Epithelial cell of proximal tubule (primary cell): ENCODE data around the gene PMPCB. TPM values are rescaled to one million over a fixed set of nuclear protein-coding genes. Genes with fewer than 3 reads are reported as not detected.

Experiments
- DNase-seq: peaks from one replicate; pipeline ENCODE4 v3.0.0-alpha.2; 2011; ENCODE audit warnings: low read depth
- H3K4me3 ChIP-seq: 2 replicates; pipeline ENCODE4 v1.5.1; 2011; ENCODE audit warnings: low read depth, mild to moderate bottlenecking, low read length
- total RNA-seq: library from RNA; depleted of rRNA; stranded (reverse); fragments of >200 nt; gene quantifications from 2 replicates; pipeline ENCODE4 v1.2.3, GENCODE V29; 2015
- TF ChIP-seq, protein P1 (sequence below): conservative IDR thresholded peaks from 2 replicates; pipeline ENCODE4 v1.5.1; 2012; ENCODE audit warnings: low read depth, mild to moderate bottlenecking, low read length

Gene PMPCB
- total RNA-seq, 1 donor from 2014 or later, result 55.2 TPM

DNA sequence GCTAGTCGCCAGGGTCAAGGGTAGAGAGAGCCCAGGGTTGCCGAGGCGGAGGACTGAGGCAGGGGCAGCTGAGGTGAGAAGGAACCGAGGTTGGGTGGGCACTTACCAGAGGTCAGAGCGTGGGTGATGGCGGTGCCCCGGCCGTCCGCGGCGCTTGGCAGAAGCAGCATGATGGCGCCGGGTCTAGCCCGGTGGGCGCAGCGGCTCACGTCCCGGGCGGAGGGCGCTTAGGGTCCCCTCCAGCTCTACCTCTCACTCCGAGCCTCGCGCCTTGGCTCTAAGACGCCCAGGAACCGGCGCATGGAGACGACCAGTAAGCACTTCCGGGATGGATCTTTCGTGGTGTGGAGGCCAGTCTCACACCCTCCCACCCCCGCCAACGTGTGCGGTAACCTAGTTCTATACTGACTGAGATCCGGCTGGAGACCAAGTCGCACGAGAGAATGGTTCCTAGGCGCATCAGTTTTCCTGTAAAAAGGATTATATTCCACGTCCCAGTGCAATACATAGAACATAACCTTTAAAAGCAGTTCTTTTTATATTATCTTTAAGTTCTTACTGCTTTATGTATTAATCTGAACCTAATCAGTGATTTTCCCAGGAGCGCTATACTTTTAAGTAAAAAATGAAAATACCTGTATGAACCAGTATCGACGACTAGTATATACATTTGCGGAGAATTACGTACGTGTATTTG is 47.4 kb downstream of the PMPCB start, which contains the start of gene DNAJC2:
TSS of gene DNAJC2 (minus strand) at position 315 of the 697 bp plus-strand sequence. CDS start at position 170, 145 bp downstream.
- peak within 1 kb of the TSS; percentile 72 for H3K4me3 ChIP-seq
- TF ChIP-seq, protein P1, sequence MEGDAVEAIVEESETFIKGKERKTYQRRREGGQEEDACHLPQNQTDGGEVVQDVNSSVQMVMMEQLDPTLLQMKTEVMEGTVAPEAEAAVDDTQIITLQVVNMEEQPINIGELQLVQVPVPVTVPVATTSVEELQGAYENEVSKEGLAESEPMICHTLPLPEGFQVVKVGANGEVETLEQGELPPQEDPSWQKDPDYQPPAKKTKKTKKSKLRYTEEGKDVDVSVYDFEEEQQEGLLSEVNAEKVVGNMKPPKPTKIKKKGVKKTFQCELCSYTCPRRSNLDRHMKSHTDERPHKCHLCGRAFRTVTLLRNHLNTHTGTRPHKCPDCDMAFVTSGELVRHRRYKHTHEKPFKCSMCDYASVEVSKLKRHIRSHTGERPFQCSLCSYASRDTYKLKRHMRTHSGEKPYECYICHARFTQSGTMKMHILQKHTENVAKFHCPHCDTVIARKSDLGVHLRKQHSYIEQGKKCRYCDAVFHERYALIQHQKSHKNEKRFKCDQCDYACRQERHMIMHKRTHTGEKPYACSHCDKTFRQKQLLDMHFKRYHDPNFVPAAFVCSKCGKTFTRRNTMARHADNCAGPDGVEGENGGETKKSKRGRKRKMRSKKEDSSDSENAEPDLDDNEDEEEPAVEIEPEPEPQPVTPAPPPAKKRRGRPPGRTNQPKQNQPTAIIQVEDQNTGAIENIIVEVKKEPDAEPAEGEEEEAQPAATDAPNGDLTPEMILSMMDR, result no peak
- peak; percentile 70 for DNase-seq

DNA sequence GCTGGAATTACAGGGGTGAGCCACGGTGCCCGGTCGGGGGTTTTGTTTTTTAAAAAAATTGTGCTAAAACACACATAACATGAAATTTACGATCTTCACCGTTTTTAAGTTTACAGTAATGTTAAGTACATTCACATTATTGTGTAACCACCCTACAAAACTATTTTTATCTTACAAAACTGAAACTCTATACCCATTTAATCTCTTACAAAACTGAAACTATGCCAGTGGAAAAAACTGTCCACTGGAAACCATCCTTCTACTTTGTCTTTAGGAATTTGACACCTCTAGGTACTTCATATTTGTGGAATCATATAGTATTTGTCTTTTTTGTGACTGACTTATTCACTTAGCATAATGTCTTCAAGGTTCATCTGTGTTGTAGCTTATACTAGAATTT is 49.2 kb downstream of the PMPCB start:
- no peak overlapping the region for H3K4me3 ChIP-seq
- no peak for DNase-seq
- TF ChIP-seq, protein P1, result no peak

DNA sequence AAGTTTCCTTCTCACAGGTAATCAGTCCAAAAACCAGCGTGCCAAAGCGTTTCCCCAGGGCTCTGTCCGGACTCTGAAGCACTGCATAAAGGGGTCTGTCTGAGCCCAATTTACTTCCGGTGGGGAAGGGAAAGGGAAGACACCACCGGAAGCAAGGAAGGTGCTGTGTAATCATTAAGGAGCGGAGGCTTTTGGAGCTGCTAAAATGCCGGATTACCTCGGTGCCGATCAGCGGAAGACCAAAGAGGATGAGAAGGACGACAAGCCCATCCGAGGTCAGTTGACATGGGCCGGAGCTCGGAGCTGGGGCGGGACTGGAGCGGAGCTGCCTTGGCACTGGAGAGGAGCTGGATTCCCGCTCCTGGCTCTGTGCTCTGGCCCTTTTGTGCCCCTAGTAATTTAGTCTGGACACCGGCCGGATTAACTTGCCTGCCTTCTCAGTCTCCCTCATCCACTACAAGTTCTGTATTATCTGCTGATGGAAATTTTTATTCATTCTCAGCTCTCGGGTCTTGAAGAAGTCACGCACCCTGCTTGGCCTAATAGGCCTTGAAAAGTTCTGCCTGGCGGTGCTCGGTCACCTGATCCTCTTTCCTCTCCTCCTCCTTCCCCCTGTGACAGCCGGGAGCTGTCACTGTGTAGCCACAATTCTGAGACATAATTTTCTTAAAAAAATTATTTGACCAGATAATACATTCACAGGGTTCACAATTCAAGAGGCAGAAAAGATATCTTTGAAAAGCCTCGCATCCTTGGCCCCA is 50.5 kb downstream of the PMPCB start, which contains the start of gene PSMC2:
TSS of gene PSMC2 (plus strand) at position 137 of the 761 bp plus-strand sequence. CDS start at position 206, 69 bp downstream.
- TF ChIP-seq, protein P1, result no peak
- peak within 1 kb of the TSS; percentile 74 for H3K4me3 ChIP-seq
- DNase-seq, result peak; percentile 68

DNA sequence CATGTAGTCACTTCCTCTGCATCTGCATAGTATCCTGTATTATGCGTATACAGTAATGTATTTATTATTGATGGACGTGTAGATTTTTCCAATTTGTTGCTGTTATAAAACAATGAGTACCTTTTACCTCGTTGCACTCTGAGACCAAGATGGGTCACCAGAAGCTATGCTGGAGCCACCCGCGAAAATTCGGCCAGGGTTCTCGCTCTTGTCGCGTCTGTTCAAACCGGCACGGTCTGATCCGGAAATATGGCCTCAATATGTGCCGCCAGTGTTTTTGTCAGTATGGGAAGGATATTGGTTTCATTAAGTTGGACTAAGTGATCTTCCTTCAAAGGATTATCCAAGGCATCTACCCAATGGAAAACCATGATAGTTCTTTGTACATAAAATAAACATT is 51.2 kb downstream of the PMPCB start:
- TF ChIP-seq, protein P1, result no peak
- H3K4me3 ChIP-seq, result peak overlapping the region; percentile 74
- no peak for DNase-seq

DNA sequence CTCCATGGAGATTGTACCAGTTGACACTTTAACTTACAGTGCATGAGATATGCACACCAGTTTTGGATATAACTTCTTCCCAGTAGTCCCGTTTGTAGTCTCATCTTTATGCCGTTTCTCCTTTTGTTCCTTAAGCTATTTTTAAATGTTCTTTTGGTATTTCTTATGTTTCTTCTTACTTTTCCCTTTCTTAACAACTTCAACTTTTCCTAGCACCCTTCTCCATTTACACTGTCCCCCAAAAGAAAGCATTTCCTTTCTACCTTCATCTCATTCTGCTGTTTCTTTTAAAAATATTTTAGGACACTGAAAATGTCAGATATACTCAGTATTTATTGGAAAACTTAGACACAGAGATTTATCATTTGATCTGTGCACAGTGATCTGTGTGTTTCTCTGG is 51.7 kb downstream of the PMPCB start:
- DNase-seq, result no peak
- H3K4me3 ChIP-seq, result peak overlapping the region; percentile 74
- TF ChIP-seq, protein P1, result no peak

DNA sequence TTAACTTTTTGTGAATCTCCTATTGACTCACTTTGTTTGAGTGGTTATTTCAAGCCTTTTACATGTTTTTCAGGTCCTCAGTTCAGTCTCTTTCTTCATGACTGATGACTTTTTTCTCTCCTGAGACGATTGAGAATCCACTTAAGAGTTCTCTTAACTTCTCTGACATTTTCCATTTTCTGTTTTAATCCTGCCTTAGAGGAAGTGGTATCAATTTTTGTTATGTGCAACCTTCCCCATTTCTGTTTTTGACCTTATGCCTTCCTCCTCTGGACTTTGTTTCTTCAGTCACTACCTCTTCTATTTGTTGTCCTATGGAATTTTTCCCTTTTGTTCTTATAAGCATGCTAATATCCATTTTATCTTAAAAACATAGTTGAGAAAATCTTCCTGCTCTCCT is 52.6 kb downstream of the PMPCB start:
- DNase-seq, result no peak
- TF ChIP-seq, protein P1, result no peak
- H3K4me3 ChIP-seq, result no peak overlapping the region

Other genes with a start within 250 kb of the PMPCB start
- 0.51 and 1.6 TPM in 2 replicates for gene FBXL13, start 222.6 kb upstream of the PMPCB start, total RNA-seq
- 56.7 and 57.6 TPM in 2 replicates for gene ARMC10, start 222.3 kb upstream of the PMPCB start, total RNA-seq
- gene NAPEPLD, start 148.3 kb upstream of the PMPCB start, total RNA-seq, result 4.6 and 5.8 TPM in 2 replicates
- 18.7 and 20.9 TPM in 2 replicates for gene DNAJC2, start 47.3 kb downstream of the PMPCB start, total RNA-seq
- gene PSMC2, start 50.2 kb downstream of the PMPCB start, total RNA-seq, result 124 and 195 TPM in 2 replicates
- not detected in 2 replicates for gene SLC26A5, start 148.8 kb downstream of the PMPCB start, total RNA-seq